ENCODE results near the gene COG2. TPM values are rescaled to one million over a fixed set of nuclear protein-coding genes. Genes with fewer than 3 reads are reported as not detected.

The COG2 gene
- total RNA-seq, 1 donor from 2014 or later = 29.7 TPM

GRCh38 chr1:230699716-230700115, 57.4 kb downstream of the COG2 start:
- no peak for DNase-seq (ENCODE audit: low read depth)
- TF ChIP-seq CTCF (IDR thresholded peaks at IDR 0.05; ENCODE audit: insufficient read depth, low read length, poor library complexity, severe bottlenecking) = no peak
- no peak overlapping the region for H3K4me3 ChIP-seq (ENCODE audit: low read depth, low read length)
- no peaks in the 10 kb centered on the region for H3K27me3 ChIP-seq (ENCODE audit: control insufficient read depth, insufficient read depth, low read length)
- no peaks in the 10 kb centered on the region for H3K36me3 ChIP-seq (ENCODE audit: control insufficient read depth, insufficient read depth, low read length)

GRCh38 chr1:230700132-230700531, 57.9 kb downstream of the COG2 start:
- no peaks in the 10 kb centered on the region for H3K36me3 ChIP-seq (ENCODE audit: control insufficient read depth, insufficient read depth, low read length)
- DNase-seq (ENCODE audit: low read depth) = no peak
- no peak for TF ChIP-seq CTCF (IDR thresholded peaks at IDR 0.05; ENCODE audit: insufficient read depth, low read length, poor library complexity, severe bottlenecking)
- H3K4me3 ChIP-seq (ENCODE audit: low read depth, low read length) = no peak overlapping the region
- H3K27me3 ChIP-seq (ENCODE audit: control insufficient read depth, insufficient read depth, low read length) = no peaks in the 10 kb centered on the region

- no peaks in the 10 kb centered on the region for H3K27me3 ChIP-seq (ENCODE audit: control insufficient read depth, insufficient read depth, low read length)
- no peak overlapping the region for H3K4me3 ChIP-seq (ENCODE audit: low read depth, low read length)
- H3K36me3 ChIP-seq (ENCODE audit: control insufficient read depth, insufficient read depth, low read length) = no peaks in the 10 kb centered on the region
- no peak for DNase-seq (ENCODE audit: low read depth)
- no peak for TF ChIP-seq CTCF (IDR thresholded peaks at IDR 0.05; ENCODE audit: insufficient read depth, low read length, poor library complexity, severe bottlenecking)
These were observed 59.2 kb downstream of the COG2 start for GRCh38 chr1:230701434-230701833.

- no peak for DNase-seq (ENCODE audit: low read depth)
- TF ChIP-seq CTCF (IDR thresholded peaks at IDR 0.05; ENCODE audit: insufficient read depth, low read length, poor library complexity, severe bottlenecking) = no peak
- H3K27me3 ChIP-seq (ENCODE audit: control insufficient read depth, insufficient read depth, low read length) = no peaks in the 10 kb centered on the region
- H3K36me3 ChIP-seq (ENCODE audit: control insufficient read depth, insufficient read depth, low read length) = no peaks in the 10 kb centered on the region
- H3K4me3 ChIP-seq (ENCODE audit: low read depth, low read length) = no peak overlapping the region
These were observed 59.9 kb downstream of the COG2 start for GRCh38 chr1:230701895-230702768.

- TF ChIP-seq CTCF (IDR thresholded peaks at IDR 0.05; ENCODE audit: insufficient read depth, low read length, poor library complexity, severe bottlenecking) = no peak
- H3K27me3 ChIP-seq (ENCODE audit: control insufficient read depth, insufficient read depth, low read length) = no peaks in the 10 kb centered on the region
- no peak for DNase-seq (ENCODE audit: low read depth)
- H3K4me3 ChIP-seq (ENCODE audit: low read depth, low read length) = no peak overlapping the region
- no peaks in the 10 kb centered on the region for H3K36me3 ChIP-seq (ENCODE audit: control insufficient read depth, insufficient read depth, low read length)
These were observed 60.8 kb downstream of the COG2 start for GRCh38 chr1:230702934-230703678.

All from kidney epithelial cell (primary cell).